Measurements from ENCODE around the gene TRIP11.
"Not testable (repeated sequence)": the region's sequence is repeated elsewhere in the genome, so short reads cannot be mapped to it uniquely, and the experiment has no call there.

TRIP11 gene

DNA sequence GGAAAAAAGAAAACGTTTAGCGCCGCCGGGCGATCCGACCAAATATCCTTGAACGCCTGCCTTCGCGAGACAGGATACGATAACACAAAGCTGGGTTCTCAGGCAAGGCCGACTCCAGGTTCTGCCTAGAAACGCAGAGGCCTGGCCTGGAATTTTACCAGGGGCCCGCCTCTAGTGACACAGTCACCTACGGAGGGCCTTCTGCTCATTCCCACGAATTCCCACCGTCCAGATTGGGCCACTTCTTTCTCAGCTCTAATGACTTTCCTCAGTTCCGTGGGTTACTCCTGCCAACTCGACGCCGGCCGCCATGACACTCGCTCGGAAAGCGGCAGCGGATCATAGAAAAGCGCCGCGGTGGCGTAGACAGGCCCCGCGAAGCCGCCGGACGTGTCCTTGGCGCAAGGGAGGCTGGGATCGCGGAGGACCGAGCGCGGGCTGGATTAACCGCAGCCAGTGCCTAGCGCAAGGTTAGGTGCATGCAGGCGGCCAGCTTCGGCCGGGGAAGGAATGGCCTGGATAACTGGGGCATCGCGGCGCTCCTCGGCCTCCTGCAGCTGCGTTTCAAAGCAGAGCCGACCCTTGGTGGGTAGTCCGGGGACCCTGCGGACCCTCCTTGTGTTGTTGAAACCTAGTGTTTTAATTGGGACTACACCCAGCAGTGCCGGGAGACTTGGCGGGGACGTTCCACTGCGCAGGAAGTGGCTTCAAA is at the start of gene TRIP11:
TRIP11 (minus strand) TSS at position 341 of the 712 bp plus-strand sequence. CDS start 374 bp downstream, outside the sequence.
- DNase-seq, result peak; percentile 72 to 77

DNA sequence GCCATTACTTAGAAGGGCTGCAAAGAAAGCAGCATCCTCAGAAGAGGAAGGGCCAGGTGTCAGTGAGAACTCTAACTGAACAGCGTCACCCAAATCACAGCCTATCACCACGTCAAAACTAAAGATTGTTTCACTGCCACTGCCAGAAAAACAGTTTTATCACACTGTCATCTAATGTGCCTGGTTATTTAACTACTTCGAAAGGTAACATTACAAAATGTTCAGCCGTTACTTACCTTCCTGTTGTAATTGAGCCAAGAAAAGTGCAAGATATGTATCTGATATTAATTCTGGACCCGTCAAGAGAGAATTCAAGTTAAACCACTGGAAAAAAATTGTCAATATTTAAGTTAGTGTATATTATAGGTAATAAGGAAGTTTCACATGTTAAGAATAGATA is 48.6 kb upstream of the TRIP11 start:
- no peak for DNase-seq

DNA sequence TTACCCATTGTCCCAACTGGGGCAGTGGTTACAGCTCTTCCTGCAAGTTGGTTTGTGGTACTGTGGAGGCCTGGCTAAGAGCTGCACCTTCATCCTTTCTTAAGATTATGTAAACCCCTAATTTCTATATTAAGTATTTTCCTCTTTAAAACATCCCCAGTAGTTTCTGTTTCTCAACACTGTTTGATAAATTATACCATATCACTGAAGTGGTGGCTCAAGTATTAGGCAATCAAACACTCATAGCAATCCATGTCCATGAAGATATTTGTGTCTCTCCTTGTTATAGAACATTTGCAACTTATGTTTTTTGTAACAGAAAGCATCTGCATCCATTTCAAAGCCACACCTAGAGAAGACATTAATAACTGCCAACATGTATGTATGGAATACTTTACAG is 34.7 kb upstream of the TRIP11 start:
- DNase-seq, result no peak

DNA sequence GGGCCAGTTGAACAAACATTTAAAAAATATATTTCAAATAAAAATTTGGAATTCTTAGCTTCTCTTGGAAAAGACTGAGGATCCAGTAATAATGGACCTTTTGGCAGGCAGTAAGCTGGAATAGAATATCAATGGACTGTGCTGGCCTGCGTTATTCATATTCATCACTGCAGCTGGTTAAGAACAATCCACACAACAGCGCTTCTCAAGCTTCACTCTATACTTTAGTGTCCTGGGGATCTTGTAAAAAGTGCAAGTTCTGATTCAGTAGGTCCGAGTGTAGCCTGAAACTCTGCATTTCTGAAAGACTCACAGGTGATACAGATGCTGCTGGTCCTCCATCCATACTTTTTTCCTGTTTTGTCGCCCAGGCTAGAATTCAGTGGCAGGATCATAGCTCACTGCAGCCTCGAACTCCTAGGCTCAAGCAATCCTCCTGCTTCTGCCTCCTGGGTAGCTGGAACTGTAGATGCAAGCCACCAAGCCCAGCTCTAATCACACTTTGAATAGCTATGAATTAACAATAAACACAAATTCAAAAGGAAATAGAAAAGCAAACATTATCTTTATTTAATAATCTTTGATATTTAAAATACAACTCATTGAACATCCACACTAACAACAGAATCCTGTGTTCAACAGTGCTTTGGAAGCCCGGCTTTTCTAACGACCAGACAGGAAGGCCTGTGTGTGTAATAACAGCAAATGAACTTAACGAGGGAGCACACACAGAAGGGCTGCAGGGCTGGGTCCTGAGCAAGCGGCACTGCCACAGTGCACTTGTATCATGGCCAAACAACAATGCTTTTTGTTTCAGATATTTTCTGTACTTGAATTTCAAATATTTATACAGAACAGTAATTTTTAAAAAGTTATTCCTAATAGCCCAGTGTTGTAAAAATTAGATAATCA is 18.4 kb upstream of the TRIP11 start:
- no peak for DNase-seq

DNA sequence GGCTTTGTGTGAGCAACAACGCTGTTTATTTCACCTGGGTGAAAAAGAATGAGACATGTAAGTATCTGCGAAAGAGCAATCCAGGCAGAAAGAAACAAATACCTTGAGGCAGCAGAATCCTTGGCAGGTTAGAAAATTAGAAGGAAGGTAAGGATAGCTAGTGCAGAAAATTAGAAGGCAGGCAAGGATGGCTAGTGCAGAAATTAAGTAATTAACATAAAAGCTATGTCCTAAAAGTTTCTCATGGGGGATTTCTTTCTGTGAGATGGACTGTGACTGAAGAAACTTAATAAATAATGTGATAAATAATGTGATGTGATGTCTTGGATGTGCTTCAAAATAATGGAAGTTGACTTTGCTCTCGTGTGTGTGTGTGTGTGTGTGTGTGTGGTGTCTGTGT is 9.9 kb upstream of the TRIP11 start:
- no peak for DNase-seq

DNA sequence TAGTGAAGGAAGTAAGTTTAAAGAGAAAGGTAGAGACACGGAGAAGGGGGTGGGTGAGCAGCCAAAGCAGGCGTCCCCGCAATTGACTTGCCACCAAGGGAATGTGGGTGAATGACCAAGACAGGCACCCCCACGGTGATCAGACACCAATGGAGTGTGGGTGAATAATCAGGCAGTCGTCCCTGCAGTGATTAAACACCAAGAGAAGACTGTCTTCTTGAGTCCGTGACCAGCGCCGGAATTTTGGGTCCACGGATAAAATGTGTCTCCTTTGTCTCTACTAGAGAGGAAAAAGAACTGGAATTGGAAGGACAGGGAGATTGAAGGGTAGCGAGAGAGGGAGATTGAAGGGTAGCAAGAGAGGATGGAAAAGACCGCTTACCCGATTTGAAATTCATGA is 9.4 kb upstream of the TRIP11 start:
- DNase-seq, result not testable (repeated sequence)

DNA sequence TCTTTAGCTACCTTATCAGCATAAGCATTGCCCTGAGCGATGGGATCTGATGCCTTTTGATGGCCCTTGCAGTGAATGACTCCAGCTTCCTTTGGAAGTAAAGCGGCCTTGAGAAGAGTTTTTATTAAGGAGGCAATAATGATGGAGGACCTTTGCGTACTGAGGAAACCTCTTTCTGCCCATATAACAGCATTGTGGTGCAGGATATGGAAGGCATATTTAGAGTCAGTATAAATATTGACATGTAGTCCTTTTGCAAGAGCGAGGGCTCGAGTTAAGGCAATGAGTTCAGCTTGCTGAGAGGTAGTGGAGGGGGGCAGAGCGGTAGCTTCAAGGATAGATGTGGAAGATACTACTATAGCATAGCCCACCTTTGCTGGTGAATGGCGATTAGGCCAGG is 6.0 kb upstream of the TRIP11 start:
- DNase-seq, result not testable (repeated sequence)

DNA sequence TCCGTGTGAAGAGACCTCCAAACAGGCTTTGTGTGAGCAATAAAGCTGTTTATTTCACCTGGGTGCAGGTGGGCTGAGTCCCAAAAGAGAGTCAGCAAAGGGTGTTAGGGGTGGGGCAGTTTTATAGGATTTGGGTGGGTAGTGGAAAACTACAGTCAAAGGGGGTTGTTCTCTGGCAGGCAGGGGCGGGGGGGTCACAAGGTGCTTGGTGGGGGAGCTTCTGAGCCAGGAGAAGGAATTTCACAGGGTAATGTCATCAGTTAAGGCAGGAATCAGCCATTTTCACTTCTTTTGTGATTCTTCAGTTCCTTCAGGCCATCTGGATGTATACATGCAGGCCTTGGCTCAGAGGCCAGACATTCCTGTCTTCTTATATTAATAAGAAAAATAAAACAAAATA is 1.9 kb upstream of the TRIP11 start:
- DNase-seq, result not testable (repeated sequence)

DNA sequence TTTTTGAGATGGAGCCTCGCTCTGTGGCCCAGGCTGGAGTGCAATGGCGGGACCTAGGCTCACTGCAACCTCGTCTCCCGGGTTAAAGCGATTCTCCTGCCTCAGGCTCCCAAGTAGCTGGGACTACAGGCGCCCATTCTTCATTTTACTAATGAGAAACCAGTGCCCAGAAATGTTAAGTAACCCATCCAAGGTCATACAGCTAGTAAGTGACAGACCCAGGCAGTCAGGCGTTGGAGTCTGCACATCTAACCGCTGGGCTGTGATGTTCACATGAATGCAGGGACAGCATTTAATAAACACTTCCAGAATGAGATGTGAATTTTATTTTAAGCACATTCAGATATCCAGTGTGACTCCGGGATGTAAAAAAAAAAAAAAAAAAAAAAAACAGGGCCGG is 1.3 kb upstream of the TRIP11 start:
- DNase-seq, result no peak

DNA sequence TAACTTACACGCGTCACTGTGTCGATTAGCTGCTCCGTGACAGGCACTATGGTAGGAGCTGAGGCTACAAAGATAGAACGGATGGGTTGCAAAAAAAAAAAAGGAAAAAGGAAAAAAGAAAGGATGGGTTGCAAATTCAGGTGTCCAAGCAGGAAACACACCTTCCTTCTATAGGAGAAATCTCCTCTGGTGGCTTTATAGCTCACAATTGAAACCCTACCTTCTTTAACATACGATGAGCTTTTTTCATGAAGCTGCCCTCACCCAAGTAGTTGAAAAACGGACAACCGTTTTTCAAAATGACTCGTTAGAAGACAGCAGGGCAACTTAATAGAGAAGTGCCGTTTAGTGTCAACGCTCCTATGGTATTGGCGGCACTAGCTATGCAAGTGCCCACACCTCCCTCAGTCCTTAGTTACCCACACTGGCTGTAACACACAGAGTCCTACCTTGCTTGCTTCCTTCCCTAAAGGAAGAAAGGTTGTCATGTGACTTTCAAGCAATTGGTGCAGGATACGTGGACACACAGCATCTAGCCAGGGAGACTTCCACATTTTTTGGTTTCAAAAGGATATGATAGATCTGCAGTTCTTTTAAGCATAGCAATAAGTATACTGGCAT is 682 bp upstream of the TRIP11 start:
- DNase-seq, result peak; percentile 36 to 52

DNA sequence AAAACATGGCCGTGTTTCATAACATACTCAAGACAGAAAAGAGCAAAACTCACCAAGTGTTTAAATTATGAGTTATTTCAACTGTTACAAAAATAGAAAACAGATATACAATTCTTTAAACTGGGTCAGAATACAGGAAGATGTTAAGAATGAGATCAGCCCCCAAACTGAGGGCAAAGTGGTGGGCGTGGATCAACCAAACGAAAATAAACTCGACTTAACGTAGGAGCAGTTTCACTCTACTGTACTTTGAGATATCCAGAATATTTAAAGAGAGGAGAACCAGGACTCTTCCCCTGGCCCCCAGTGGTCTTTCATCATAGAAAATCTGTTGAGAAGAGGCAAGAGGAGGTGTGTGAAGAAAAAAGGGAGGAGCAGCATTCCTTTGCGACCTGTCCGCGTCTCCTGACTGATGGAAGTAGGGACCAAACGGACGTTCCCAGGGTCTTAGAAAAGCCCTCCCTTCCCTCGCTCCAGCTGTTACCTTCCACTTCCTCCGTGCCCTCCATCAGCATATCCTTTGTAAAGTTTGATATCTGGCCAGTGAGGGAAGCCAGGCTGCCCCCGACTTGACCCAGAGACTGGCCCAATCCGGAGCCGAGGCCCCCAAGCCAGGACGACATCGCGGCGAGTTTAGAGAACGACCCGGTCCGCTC is 668 bp downstream of the TRIP11 start:
- DNase-seq, result no peak

DNA sequence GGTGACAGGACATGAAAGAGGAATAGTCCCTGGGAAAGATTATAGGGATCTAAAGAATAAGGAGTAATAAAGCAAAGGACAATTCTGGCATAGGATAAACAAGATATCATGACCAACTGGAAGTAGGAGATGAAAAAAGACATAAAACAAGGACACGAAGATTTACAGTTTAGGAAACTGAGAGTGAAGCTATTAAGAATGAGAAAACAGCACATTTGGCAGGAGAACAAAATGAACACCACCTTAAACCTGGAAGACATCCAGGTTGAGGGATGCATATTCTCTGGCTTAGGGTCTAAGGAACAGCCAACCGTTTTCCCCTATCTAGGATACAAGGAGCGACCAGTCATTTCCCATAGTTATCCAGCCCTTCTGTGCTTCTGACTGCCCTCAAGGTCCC is 1.9 kb downstream of the TRIP11 start:
- DNase-seq, result no peak

DNA sequence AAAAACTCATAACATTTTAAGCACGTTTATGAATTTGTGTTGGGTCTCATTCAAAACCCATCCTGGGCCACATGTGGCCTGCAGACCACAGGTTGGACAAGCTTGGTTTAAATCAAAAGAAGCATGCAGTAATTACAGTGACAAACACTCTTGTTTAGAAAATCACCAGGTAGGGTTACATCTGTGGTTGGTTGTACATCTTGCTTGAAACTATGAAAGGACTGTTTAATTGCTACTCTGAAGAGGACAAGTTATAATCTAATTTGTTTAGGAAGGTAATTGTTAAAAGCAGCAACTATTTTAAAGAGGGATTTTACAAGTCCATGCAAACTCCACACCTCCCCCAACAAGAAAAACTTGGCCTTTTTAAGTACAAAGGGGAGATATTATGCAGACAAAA is 4.0 kb downstream of the TRIP11 start:
- DNase-seq, result no peak

DNA sequence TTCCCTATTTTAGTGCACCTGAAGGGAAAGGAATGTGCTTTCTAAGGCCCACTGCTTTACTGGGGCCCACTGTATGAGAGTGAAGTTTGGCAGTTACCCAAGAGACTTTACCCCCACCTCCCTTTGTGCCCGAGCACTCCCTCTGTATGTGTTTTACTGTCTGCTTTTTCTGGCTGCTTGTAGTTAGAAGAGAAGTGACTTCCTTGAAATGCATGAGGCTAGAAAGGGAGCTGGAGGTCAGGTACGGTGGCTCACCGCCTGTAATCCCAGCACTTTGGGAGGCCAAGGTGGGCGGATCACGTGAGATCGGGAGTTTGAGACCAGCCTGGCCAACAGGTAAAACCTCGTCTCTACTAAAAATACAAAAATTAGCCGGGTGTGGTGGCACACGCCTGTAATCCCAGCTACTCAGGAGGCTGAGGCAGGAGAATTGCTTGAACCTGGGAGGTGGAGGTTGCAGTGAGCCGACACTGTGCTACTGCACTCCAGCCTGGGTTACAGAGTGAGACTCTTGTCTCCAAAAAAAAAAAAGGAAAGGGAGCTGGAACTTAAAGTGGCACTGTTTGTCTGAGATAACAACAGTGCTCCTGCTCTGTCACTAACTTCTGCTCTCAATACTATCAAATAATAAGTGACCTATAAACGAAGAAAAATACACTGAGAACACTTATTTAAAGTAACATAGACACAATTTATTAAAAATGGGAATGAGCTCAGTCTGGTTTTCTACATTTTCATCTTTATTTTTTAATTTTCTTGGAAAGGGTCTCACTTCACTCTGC is 5.8 kb downstream of the TRIP11 start:
- no peak for DNase-seq

DNA sequence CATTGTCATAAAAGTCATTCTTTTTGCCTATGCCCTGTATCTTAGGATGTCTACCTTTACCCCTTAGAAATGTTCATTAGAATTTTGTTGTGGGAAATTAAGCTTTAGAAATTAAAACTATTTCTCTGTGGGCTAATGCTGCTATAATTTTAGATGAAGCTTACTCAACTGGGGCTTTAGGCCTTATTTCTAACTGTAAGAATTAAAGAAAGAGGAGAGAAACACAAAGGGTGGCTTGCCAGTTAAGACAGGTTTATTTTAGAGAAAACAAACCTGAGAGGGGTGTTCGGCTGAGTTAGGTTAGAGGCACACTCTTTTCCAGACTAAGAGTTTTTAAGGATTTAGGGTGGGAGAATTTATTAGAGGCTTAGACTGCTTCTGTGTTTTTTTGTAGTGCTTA is 6.4 kb downstream of the TRIP11 start:
- DNase-seq, result no peak

DNA sequence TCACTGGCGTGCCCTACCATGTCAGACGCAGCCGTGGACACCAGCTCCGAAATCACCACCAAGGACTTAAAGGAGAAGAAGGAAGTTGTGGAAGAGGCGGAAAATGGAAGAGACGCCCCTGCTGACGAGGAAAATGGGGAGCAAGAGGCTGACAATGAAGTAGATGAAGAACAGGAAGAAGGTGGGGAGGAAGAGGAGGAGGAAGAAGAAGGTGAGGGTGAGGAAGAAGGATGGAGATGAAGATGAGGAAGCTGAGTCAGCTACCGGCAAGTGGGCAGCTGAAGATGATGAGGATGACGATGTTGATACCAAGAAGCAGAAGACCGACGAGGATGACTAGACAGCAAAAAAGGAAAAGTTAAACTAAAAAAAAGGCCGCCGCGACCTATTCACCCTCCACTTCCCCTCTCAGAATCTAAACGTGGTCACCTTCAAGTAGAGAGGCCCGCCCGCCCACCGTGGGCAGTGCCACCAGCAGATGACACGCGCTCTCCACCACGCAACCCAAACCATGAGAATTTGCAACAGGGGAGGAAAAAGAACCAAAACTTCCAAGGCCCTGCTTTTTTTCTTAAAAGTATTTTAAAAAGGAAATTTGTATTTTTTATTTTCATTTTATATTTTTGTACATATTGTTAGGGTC is 13.2 kb downstream of the TRIP11 start:
- DNase-seq, result no peak

DNA sequence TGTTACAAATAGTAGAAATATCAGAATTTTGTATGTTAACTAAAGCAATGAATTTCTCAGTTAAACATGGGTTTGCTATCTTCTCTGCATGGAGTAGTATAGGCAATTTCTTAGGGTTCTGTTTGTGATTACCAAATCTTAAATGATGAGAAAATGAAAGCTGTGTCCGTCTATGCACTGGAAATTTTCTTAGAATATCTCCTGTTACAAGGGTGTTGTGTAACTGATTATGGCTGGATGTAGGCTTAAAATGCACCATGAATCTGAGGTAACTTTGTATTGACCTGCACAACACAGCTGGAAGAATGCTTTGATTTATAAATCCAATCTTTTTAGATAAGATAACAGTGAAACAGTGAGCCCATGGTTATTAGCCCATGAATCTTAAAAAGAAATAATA is 17.8 kb downstream of the TRIP11 start:
- no peak for DNase-seq

DNA sequence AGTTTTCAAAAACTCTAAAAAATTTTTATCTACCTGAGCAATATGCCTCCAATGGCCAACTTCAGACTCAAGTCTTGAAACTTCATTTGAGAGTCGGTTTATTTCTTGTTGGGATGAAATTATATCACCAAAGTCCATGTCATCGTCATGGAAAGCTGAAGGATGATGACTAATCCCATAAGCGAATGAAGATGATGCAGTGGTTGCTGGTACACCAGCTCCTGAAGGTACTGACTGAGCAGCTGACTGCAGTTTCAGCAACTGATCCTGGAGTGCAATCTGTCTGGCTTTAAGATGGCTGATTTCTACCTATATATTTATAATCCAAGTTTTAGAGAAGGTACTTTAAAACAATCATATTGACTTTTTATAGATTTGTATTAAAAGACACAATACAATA is 18.3 kb downstream of the TRIP11 start:
- DNase-seq, result no peak

DNA sequence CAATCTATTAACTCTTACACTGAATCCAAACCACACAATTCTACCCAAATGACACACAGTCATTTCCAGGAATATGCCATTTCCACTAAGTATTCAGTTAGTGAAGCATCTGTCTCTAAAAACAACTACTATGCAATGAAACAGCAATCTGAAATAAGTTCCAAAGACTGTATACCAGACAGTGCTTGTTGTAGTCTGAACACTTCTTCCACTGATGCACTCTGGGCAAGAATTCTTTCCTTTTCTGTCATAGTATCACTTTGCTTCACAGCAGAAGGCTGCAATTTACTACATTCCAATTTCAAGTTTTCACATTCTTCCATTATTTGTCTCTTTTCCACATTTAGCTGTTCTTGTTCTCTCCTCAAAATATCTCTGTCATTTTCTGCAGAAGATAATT is 25.8 kb downstream of the TRIP11 start:
- no peak for DNase-seq

DNA sequence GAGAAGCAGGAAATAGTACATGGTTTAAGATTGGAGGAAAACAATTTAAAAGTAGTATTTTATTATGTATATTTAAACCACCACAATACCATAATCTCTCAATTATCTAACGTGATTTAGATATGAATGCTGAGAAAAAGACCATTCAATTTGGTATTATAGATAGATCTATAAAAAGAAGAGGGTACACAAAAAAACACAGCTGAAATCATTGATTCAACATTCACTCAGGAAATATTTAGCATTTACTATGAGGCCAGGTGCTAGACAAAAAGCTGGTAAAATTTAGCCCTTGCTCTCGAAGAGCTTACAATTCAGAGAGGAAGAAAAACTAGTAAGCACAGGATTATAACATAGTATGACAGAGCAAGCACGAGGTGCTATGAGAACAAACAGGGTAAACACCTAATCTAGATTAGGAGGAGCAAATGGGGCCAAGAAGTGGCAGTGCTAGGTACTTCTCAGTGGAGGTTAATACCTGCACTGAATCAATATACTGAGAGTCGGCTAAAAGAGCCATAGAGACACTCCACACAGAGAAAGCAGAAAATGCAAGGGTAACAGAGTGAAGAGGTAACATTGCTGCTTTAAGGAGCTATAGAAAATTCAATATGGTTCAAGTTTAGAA is 27.6 kb downstream of the TRIP11 start:
- DNase-seq, result no peak

DNA sequence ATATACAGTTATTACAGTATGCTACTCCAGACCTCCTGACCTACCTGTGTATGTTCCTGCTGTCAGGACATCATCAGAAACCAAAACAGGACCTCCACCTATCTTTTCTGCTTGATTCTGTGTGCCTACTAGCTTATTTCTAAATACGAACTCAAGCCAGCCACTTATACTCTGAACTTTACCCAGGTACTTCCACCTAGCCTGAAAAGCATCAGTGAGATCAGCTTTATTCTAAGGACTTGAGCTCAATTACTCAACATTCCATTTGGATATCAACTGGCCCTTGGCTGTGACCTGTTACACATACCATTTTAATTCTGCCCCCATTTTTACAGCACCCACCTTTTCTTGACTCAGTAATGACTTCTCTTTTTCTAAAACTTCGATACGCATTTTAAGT is 29.2 kb downstream of the TRIP11 start:
- no peak for DNase-seq

All from cerebellar nuclear complex (tissue), 1 donor.